K562 (cell line): ENCODE measurements around the gene DNMT3A. TPM values are rescaled to one million over a fixed set of nuclear protein-coding genes. Genes with fewer than 3 reads are reported as not detected.

ENCODE experiments used
- ARID2 ChIP-seq: fragments of 450-650 bp; IDR thresholded peaks from 2 replicates; pipeline ENCODE4 v1.6.1; 2017; ENCODE audit warnings: antibody characterized with exemption, mild to moderate bottlenecking
- GABPB1 ChIP-seq: sonication (generic); formaldehyde crosslinking; IDR thresholded peaks from 2 replicates; pipeline ENCODE4 v1.8.0; 2022; ENCODE audit warnings: mild to moderate bottlenecking, missing genetic modification reagents
- LCOR ChIP-seq: sonication (generic); formaldehyde crosslinking; IDR thresholded peaks from 2 replicates; pipeline ENCODE4 v1.8.0; 2022; ENCODE audit warnings: mild to moderate bottlenecking, missing genetic modification reagents
- MAFG ChIP-seq: fragments of 450-650 bp; conservative IDR thresholded peaks from 2 replicates; pipeline ENCODE4 v1.6.1; 2016; ENCODE audit warnings: missing genetic modification characterization, missing compliant biosample characterization
- NCOA1 ChIP-seq: fragments of 450-650 bp; IDR thresholded peaks from 2 replicates; pipeline ENCODE4 v1.6.1; 2016; ENCODE audit warnings: low read depth
- SMAD3 ChIP-seq: fragments of 450-650 bp; formaldehyde crosslinking; conservative IDR thresholded peaks from 2 replicates; pipeline ENCODE4 v1.4.0; 2020; ENCODE audit warnings: mild to moderate bottlenecking
- SNIP1 ChIP-seq: fragments of 450-650 bp; IDR thresholded peaks from 2 replicates; pipeline ENCODE4 v1.7.1; 2017; ENCODE audit warnings: low read depth, mild to moderate bottlenecking
- ZBTB17 ChIP-seq: fragments of 450-650 bp; formaldehyde crosslinking; IDR thresholded peaks from 2 replicates; pipeline ENCODE4 v1.4.0; 2020; ENCODE audit warnings: mild to moderate bottlenecking
- ZC3H11A ChIP-seq: IDR thresholded peaks from 2 replicates; pipeline ENCODE4 v1.6.1; 2012; ENCODE audit warnings: low read depth, low read length, improper control_type of control experiment
- ZNF408 ChIP-seq: fragments of 250-450 bp; sonication (Bioruptor Pico); IDR thresholded peaks from 2 replicates; pipeline ENCODE4 v1.4.0; 2020; ENCODE audit warnings: low read depth, mild to moderate bottlenecking, moderate library complexity
- ZNF639 ChIP-seq, 2 experiments: fragments of 200-800 bp in 1 of 2; sonication (Bioruptor generic) in 1 of 2; sonication (generic) in 1 of 2; formaldehyde crosslinking in 1 of 2; IDR thresholded peaks in 1 of 2; conservative IDR thresholded peaks in 1 of 2; 2 replicates each; pipeline versions ENCODE4 v1.5.0 to v1.6.1; 2016 to 2020; ENCODE audit warnings: missing compliant biosample characterization in 1 of 2, missing genetic modification characterization in 1 of 2, missing genetic modification reagents in 1 of 2
- polyA plus RNA-seq, 8 experiments: library from polyadenylated mRNA; depleted of rRNA in 4 of 8; stranded (reverse) in 5 of 8; unstranded in 3 of 8; fragments of >200 nt; fragmentation: Nextera tagmentation in 2 of 8; fragmentation: Illumina TruSeq in 1 of 8; extraction: Ambion mirVana in 2 of 8; extraction: Trizol in 1 of 8; gene quantifications; 2 replicates each; pipeline versions ENCODE4 v1.2.1 to v1.2.3, GENCODE V29; 2011 to 2014; ENCODE audit warnings: inconsistent platforms in 1 of 8, missing spikeins in 1 of 8
- total RNA-seq, 7 experiments: library from RNA; depleted of rRNA in 6 of 7; stranded (reverse); fragments of >200 nt in 6 of 7; fragmentation: Illumina TruSeq in 2 of 7; extraction: Trizol in 2 of 7; gene quantifications; 2 replicates each; pipeline versions ENCODE4 v1.2.1 to v1.2.3, GENCODE V29; 2011 to 2021; ENCODE audit warnings: low replicate concordance in 1 of 7
- TF ChIP-seq, protein P1 (sequence below), 2 experiments: fragments of 450-650 bp in 1 of 2; sonication (generic) in 1 of 2; formaldehyde crosslinking in 1 of 2; IDR thresholded peaks; 2 replicates each; pipeline versions ENCODE4 v1.7.1 to v1.9.0; 2016 to 2022; ENCODE audit warnings: inconsistent platforms in 1 of 2, mild to moderate bottlenecking in 1 of 2, missing genetic modification reagents in 1 of 2
- TF ChIP-seq, protein P2 (sequence below): conservative IDR thresholded peaks from 2 replicates; pipeline ENCODE4 v1.6.1; 2011; ENCODE audit warnings: low read depth, mild to moderate bottlenecking, low read length; ENCODE audit not compliant: control insufficient read depth
- TF ChIP-seq, protein P3 (sequence below): fragments of 450-650 bp; IDR thresholded peaks from 2 replicates; pipeline ENCODE4 v1.6.1; 2016

Gene DNMT3A
- total and polyA plus RNA-seq, 9 of the 15 experiments (the other 6 are each of a cell fraction or from before 2014, with no cell fraction given) = 3.0 to 16.0 (median 6.1) TPM

DNA sequence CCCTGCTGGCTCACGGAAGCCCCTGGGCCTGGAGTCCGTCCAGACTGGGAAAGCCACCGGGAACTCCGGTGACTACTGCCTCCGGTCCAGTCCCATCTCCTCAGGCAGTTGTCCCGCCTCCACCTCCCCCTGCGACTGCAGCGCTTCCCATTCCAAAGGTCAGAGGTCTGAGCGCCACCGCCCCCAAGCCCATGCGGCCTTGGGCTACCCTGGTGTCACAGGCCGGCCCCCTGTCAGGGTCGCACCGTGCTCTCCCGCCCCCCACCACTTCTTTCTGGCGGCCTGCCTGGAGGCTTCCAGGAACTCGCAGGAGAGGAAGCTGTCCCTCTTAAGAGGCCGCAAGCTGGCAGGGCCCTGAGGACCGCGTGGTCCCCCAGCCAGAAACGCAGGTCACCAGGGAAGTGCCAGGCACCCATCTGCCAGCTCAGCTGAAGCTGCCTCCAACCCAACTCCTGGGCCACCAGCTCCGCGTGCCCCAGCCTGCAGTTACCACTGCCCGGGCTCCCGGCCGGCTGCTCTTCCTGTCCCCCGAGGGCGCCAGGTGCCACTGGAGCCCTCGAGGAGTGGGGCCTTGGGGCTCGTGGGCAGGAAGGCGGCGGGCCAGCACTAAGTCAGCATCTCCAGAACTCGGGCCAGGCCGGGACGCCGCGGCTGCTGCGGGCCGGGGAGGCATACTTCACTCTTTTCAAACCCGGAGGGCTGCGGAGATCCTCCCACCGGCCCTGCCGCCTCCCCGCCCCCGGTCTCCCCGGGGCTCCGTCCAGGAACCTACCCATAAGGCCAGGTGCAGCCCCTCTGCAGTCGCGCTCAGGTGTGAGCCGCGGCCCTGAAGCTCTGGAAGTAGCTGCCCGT is 90.1 kb downstream of the DNMT3A start (continued):
- TF ChIP-seq, protein P1, sequence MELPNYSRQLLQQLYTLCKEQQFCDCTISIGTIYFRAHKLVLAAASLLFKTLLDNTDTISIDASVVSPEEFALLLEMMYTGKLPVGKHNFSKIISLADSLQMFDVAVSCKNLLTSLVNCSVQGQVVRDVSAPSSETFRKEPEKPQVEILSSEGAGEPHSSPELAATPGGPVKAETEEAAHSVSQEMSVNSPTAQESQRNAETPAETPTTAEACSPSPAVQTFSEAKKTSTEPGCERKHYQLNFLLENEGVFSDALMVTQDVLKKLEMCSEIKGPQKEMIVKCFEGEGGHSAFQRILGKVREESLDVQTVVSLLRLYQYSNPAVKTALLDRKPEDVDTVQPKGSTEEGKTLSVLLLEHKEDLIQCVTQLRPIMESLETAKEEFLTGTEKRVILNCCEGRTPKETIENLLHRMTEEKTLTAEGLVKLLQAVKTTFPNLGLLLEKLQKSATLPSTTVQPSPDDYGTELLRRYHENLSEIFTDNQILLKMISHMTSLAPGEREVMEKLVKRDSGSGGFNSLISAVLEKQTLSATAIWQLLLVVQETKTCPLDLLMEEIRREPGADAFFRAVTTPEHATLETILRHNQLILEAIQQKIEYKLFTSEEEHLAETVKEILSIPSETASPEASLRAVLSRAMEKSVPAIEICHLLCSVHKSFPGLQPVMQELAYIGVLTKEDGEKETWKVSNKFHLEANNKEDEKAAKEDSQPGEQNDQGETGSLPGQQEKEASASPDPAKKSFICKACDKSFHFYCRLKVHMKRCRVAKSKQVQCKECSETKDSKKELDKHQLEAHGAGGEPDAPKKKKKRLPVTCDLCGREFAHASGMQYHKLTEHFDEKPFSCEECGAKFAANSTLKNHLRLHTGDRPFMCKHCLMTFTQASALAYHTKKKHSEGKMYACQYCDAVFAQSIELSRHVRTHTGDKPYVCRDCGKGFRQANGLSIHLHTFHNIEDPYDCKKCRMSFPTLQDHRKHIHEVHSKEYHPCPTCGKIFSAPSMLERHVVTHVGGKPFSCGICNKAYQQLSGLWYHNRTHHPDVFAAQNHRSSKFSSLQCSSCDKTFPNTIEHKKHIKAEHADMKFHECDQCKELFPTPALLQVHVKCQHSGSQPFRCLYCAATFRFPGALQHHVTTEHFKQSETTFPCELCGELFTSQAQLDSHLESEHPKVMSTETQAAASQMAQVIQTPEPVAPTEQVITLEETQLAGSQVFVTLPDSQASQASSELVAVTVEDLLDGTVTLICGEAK (IDR thresholded peaks at IDR 0.05) = peak; percentile 66
- TF ChIP-seq, protein P1 (CRISPR knock-in tag; IDR thresholded peaks at IDR 0.05) = no peak
- TF ChIP-seq ZNF639 (CRISPR knock-in tag; conservative IDR thresholded peaks at IDR 0.05 in 1 of 2, IDR thresholded peaks at IDR 0.05 in 1 of 2) (no peak), SMAD3 (CRISPR knock-in tag) (no peak), ZBTB17 (no peak), MAFG (tag) (no peak), ZC3H11A (no peak), SNIP1 (no peak), NCOA1 (no peak), GABPB1 (CRISPR knock-in tag) (peak; percentile 63; the same call in 1 of the 2 replicates), ZNF408 (CRISPR knock-in tag) (no peak), LCOR (0 out of 2 replicates have a peak, but pooled peaks have one; percentile 69), ARID2 (no peak)
- TF ChIP-seq, protein P2, sequence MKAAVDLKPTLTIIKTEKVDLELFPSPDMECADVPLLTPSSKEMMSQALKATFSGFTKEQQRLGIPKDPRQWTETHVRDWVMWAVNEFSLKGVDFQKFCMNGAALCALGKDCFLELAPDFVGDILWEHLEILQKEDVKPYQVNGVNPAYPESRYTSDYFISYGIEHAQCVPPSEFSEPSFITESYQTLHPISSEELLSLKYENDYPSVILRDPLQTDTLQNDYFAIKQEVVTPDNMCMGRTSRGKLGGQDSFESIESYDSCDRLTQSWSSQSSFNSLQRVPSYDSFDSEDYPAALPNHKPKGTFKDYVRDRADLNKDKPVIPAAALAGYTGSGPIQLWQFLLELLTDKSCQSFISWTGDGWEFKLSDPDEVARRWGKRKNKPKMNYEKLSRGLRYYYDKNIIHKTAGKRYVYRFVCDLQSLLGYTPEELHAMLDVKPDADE = 0 out of 2 replicates have a peak, but pooled peaks have one; percentile 33
- TF ChIP-seq, protein P3, sequence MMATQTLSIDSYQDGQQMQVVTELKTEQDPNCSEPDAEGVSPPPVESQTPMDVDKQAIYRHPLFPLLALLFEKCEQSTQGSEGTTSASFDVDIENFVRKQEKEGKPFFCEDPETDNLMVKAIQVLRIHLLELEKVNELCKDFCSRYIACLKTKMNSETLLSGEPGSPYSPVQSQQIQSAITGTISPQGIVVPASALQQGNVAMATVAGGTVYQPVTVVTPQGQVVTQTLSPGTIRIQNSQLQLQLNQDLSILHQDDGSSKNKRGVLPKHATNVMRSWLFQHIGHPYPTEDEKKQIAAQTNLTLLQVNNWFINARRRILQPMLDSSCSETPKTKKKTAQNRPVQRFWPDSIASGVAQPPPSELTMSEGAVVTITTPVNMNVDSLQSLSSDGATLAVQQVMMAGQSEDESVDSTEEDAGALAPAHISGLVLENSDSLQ = no peak
